NCI-H446 (cell line): ENCODE results near the gene OBSL1.
A peak's percentile ranks its signal among the peaks of the same experiment; 100 is the strongest.

Experiments used
- DNase-seq, 2 experiments: peaks; one replicate each; lab custom pipeline; 2025; lab: John Stamatoyannopoulos, UW

The OBSL1 gene

DNA sequence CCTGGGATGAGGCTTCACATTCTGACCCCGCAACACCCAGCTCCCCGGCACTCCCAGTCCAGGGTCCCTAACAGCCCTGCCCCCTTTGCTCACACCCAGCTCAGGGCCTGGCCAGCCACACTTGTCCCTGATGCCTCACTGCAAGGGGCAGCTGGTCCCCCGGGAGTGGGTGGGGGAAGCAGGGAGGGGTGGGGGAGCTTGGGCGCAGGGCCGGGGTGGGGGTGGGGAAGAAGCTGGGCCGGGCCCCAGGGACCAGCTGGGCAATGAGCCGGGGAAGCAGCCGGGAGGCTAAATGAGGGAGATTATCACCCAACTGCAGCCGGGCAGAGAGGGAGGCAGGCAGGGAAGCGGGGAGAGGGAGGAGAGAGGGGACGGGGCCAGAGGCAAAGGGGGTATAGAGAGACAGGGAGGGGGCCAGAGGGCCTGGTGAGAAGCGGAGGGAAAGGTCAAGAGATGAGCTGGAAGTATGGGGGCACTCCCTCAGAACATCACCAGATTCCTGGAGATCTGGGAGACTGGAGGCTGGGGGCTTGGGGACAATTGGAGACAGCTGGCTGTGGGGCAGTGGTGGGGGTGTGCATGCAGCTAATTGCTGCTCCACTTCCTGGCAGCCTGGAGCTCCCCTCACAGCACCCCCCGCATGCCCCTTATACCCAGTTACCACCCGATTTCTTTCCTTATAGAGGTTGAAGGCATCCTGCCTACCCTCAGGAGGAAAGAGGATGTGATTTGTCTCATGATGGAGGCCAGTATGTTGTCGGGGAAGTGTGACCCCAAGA lies 59.6 kb downstream of the OBSL1 start:
- peak in 1 of 2 experiments; percentile 19 for DNase-seq

DNA sequence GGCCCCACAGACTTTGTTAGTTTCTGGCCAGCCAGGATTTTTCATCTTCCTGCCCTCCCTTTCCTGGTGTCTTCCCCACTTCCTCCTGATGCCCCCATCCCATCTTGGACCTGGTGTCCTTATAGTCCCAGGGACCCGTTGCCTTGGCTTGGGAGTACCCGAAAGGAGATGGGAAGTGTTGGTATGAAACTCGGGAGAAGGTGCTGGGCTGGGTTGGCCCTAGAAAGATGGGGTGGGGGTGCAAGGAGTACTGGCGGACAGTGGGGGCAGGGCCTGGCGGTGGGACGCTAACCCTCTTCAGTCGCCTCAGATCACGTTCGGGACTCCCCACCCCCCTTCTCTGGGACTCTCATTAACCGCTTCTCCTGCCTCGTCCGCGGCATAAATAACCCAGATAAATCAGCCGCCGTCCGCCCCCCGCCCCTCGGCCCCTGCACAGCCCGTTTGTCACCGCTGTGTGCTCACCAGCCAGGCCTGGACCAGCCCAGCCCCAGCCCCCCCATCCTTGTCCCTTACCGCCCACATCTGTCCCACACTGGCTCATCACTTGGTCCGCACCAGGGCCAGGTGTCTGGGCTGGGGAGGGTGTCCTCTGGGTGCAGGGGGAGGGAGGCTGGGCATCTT lies 60.7 kb downstream of the OBSL1 start:
- DNase-seq: no peak

- peak; percentile 20 to 68 for DNase-seq
Measured at GRCh38 chr2:219509780-219510511, 61.4 kb downstream of the OBSL1 start.

DNA sequence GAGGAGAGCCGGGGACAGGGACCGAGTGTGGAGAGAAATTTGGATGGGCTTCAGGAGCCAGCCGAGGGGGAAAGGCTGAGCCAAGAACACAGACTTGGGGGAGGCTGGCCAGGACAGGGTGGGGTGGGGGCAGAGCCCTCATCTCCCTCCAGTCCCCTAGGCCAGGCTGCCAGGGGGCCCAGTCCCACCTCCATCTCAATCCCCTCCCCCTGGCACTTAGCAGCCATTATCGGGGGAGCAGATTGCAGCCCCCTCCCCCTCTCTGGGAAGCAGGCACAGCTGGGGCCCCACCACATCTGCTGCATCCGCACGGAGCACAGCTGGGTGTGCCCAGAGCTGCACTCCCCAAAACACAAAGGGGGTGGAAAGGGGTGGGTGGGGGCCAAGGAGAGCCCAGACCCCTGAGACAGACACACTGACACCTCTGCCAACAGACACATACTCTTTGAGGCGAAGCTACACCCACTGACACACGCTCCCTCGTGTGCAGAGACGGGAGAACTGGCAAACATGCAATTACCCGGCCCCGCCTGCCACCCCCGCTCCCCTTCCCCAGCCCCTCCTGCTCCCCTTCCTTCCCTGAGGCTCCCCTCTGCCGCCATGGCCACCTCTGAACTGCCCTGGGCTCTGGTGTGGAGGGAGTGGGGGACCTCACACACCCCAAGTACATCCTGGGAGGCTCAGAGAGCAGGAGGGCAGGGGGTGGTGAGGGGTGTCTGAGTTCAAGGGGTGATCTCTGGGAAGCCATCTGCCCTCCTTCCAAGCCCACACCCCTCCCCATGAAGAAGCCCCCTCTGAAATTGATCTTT lies 62.2 kb downstream of the OBSL1 start:
- DNase-seq: peak; percentile 56 to 88

DNA sequence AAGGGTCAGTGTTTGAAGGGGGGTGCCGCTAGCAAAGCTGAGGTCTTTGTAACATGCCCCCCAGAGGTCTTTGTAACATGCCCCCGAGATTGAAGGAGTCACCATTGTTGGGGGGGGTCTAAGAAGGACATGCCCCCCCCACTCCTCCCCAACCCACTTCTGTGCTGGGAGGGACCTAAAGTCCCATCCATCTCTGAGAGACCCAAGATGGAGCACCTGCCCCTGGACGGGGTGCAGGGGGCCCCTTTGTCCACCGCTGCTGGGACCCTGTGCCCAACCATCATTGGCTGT lies 63.0 kb downstream of the OBSL1 start:
- DNase-seq: peak; percentile 71

DNA sequence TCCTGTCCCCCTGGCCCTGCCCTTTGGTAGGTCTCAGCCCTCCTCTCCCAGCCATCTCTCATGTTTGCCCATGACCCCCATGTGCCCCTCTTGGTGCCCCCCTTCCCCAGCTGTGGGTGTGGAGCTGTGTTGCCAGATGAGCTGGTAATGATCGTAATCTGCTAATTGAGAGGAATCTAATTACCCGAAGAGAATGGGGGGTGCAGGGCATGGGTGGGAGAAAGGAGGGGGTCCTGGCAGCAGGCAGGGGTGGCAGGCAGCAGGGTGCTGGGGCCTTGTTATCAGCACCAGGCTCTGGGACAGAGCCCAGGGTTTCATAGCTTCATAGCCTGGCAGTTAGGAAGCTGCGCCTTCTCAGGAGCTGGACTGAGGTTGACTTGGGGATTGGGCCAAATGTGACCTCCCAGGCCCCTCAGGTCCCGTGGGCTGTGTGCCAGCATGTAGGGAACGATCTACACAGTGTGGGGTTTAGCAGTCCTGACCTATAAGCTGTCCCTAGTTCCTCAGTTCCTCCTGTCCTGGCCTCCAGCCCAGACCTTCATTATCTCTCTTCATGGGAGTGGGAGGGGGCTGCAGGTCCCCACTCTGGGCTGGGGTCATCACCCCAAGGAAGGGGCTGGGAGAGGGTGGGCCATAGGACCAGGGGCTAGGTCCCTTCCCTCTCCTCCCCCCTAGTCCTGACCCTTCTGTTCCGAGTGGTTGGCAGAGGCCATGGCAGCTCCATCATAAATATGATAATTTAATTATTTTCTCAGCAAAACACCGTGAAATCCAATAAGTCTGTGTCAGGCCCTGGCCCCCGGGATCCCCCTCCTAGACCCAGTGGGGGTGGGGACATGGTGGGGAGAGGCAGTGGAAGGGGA lies 63.5 kb downstream of the OBSL1 start:
- peak; percentile 75 to 81 for DNase-seq

GRCh38 chr2:219506802-219507526 lies 64.4 kb downstream of the OBSL1 start:
- DNase-seq: peak; percentile 89 to 97

DNA sequence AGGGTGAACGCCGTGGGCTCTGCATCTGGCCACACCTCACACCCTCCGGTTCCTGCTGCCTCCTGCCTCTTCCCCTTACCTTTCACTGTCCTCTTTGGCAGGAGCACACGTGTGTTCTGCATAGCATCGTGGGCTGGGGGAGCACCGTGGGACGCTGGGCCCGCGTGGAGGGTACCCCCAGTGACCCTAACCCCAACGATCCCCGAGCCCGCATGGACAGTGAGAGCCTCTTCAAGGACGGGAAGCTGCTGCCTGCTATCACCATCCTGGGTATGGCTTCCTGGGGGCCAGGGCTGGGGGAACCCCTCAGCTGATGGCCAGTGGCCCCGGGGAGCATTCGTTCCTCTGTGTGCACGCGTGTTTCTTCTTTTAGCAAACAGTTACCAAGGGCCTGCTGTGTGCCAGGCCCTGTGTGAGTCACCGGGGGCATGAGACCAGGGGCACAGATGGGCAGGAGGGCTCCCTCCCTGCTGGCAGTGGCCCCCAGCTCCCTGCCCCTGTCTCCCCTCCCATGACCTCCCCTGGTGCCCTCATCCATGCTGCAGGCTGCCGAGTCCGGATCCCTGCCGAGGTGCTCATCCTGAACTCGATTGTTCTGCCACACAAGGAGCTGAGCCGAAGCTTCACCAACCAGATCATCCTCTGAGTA lies 65.1 kb downstream of the OBSL1 start:
- DNase-seq: peak in 1 of 2 experiments; percentile 70

DNA sequence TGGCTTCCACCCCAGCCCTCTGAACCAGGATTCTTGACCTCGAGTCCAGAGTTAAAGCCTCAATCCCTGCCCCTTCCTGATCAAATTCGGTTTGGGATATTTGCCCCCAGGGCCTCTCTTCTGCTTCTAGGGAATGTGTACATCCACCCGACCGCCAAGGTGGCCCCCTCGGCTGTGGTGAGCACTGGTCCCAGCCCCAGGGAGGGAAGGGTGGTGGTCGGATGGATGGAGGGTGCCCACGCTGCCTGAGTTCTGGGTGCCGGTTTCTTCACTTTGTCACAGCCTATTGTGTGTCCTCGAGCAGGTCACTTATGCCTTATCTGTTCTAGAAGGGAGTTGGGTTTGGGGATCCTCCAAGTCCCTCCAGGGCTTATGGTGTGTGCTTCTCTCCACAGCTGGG lies 65.8 kb downstream of the OBSL1 start:
- DNase-seq: no peak

DNA sequence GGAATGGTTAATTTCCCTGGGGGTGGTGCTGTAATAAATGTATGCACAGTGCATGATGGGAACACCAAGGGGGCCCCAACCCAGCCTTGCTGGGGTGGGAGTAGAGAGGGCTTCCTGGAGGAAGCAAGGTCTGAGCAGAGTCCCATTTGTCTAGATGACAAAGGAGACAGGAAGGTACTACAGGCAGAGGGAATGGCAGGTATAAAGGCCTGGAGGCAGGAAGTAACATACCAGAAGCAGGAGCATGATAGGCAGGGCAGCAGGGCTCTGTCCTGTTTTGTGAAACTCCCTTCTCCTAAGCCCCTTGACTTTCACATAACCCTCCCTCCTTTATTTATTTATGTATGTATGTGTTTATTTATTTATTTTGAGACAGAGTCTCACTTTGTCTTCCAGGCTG lies 68.7 kb downstream of the OBSL1 start:
- DNase-seq: no peak

- no peak for DNase-seq
Measured at GRCh38 chr2:219501849-219502248, 69.5 kb downstream of the OBSL1 start.
